Upper lobe of right lung (tissue), 1 donor: ENCODE data around the gene DDT. TPM values are rescaled to one million over a fixed set of nuclear protein-coding genes. Genes with fewer than 3 reads are reported as not detected.

Source experiments
- ATAC-seq: fragments of 200-7000 bp; cut with Tn5 transposase; one replicate; pipeline ENCODE4 v1.9.1; 2020; ENCODE audit warnings: mild to moderate bottlenecking, moderate library complexity
- DNase-seq: peaks from one replicate; pipeline ENCODE4 v3.0.0-alpha.2; 2020
- H3K27ac ChIP-seq: fragments of 200-600 bp; one replicate; pipeline ENCODE4 v1.8.0; 2022
- H3K27me3 ChIP-seq: fragments of 200-600 bp; one replicate; pipeline ENCODE4 v1.8.0; 2022; ENCODE audit warnings: mild to moderate bottlenecking
- H3K36me3 ChIP-seq: fragments of 200-600 bp; one replicate; pipeline ENCODE4 v1.8.0; 2022
- H3K4me1 ChIP-seq: fragments of 200-600 bp; one replicate; pipeline ENCODE4 v1.8.0; 2022
- H3K4me3 ChIP-seq: fragments of 200-600 bp; one replicate; pipeline ENCODE4 v1.8.0; 2022; ENCODE audit warnings: mild to moderate bottlenecking
- H3K9me3 ChIP-seq: fragments of 200-600 bp; one replicate; pipeline ENCODE4 v1.8.0; 2022
- intact Hi-C: fragments of 100-400 bp; cut with DNase I; formaldehyde crosslinking; loops from one replicate; pipeline ENCODE4 v1.11.0; 2022
- total RNA-seq: library from RNA; stranded (reverse); fragmentation: NEBNext Ultra II Directional; extraction: Animal tissue kit (Norgen Biotek cat#: 25700); gene quantifications from one replicate; pipeline ENCODE4 v1.2.1, GENCODE V29; 2021
- TF ChIP-seq, protein P1 (sequence below): fragments of 200-600 bp; IDR thresholded peaks from one replicate; pipeline ENCODE4 v1.8.0; 2022; ENCODE audit warnings: antibody characterized with exemption
- donor health status: DM: no; HTN: yes; CAD: no; lungs with severe emphysema.

Gene DDT
- total RNA-seq, 1 donor from 2014 or later: 88.7 TPM

GRCh38 chr22:24006207-24006913 lies 32.1 kb upstream of the DDT start:
- H3K27ac ChIP-seq: no peak overlapping the region
- no peak overlapping the region for H3K4me3 ChIP-seq
- ATAC-seq (no peak), DNase-seq (no peak)
- no peaks in the 10 kb centered on the region for H3K4me1 ChIP-seq
- TF ChIP-seq, protein P1, sequence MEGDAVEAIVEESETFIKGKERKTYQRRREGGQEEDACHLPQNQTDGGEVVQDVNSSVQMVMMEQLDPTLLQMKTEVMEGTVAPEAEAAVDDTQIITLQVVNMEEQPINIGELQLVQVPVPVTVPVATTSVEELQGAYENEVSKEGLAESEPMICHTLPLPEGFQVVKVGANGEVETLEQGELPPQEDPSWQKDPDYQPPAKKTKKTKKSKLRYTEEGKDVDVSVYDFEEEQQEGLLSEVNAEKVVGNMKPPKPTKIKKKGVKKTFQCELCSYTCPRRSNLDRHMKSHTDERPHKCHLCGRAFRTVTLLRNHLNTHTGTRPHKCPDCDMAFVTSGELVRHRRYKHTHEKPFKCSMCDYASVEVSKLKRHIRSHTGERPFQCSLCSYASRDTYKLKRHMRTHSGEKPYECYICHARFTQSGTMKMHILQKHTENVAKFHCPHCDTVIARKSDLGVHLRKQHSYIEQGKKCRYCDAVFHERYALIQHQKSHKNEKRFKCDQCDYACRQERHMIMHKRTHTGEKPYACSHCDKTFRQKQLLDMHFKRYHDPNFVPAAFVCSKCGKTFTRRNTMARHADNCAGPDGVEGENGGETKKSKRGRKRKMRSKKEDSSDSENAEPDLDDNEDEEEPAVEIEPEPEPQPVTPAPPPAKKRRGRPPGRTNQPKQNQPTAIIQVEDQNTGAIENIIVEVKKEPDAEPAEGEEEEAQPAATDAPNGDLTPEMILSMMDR: no peak
- no peaks in the 10 kb centered on the region for H3K27me3 ChIP-seq
- no peaks in the 10 kb centered on the region for H3K36me3 ChIP-seq
- no peaks in the 10 kb centered on the region for H3K9me3 ChIP-seq
- intact Hi-C loops: no loop called here

GRCh38 chr22:24005201-24005600 lies 31.0 kb upstream of the DDT start, which contains the start of gene GSTT4:
GSTT4 (minus strand) TSS chr22:24005453; CDS start chr22:24005356, 97 bp downstream.
- intact Hi-C loops: no loop called here
- Histone ChIP-seq H3K9me3 (no peaks in the 10 kb centered on the region), H3K36me3 (no peaks in the 10 kb centered on the region), H3K27ac (no peak within 1 kb of the TSS), H3K4me3 (no peak within 1 kb of the TSS), H3K4me1 (no peaks in the 10 kb centered on the region), H3K27me3 (no peaks in the 10 kb centered on the region)
- DNase-seq (no peak), ATAC-seq (no peak)
- TF ChIP-seq, protein P1: no peak

GRCh38 chr22:24003887-24004286 lies 29.6 kb upstream of the DDT start:
- TF ChIP-seq, protein P1: no peak
- intact Hi-C loops: no loop called here
- Histone ChIP-seq H3K27ac (no peak overlapping the region), H3K4me1 (no peaks in the 10 kb centered on the region), H3K4me3 (no peak overlapping the region), H3K27me3 (no peaks in the 10 kb centered on the region), H3K36me3 (no peaks in the 10 kb centered on the region), H3K9me3 (no peaks in the 10 kb centered on the region)
- ATAC-seq: no peak
- no peak for DNase-seq

DNA sequence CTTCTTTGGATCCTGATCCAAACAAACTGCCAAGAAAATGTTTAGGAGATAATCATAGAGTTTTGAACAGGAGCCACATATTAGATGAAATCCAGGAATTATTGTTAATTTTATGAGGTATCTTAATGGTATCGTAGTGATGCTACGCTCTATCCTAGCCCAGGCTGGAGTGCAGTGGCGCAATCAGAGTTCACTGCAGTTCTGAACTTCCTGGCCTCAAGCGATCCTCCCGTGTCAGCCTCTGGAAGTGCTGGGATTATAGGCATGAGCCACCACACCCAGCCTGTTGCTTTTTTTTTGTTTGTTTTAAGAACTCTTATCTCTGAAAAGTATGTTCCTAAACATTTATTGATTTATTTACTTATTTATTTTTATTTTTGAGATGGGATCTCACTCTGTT lies 28.6 kb upstream of the DDT start:
- no peaks in the 10 kb centered on the region for H3K36me3 ChIP-seq
- DNase-seq (no peak), ATAC-seq (no peak)
- H3K4me1 ChIP-seq: no peaks in the 10 kb centered on the region
- H3K27ac ChIP-seq: no peak overlapping the region
- no peaks in the 10 kb centered on the region for H3K27me3 ChIP-seq
- no peaks in the 10 kb centered on the region for H3K9me3 ChIP-seq
- H3K4me3 ChIP-seq: no peak overlapping the region
- TF ChIP-seq, protein P1: no peak
- intact Hi-C loops: no loop called here

DNA sequence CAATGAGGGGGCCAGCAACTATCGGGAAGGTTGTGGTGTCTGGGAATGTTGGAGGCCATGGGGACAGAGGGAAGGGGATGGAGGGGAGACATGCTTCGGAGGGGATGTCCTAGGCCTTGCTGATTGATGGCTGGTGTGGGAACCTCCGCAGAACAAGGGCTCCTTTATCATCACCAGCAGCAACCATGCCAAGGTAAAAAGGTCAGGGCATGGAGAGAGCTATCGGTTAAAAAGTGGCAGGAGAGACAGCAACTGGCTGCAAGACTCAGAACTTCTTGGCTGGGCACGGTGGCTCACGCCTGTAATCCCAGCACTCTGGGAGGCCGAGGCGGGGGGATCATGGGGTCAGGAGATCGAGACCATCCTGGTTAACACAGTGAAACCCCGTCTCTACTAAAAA lies 28.0 kb upstream of the DDT start:
- ATAC-seq: no peak
- Histone ChIP-seq H3K4me3 (no peak overlapping the region), H3K36me3 (no peaks in the 10 kb centered on the region), H3K4me1 (no peaks in the 10 kb centered on the region), H3K27me3 (no peaks in the 10 kb centered on the region), H3K9me3 (no peaks in the 10 kb centered on the region), H3K27ac (no peak overlapping the region)
- intact Hi-C loops: no loop called here
- DNase-seq: no peak
- TF ChIP-seq, protein P1: no peak
